ENCODE data around the gene ZSWIM6. TPM values are rescaled to one million over a fixed set of nuclear protein-coding genes. Genes with fewer than 3 reads are reported as not detected.
A peak's percentile ranks its signal among the peaks of the same experiment; 100 is the strongest.

Gene ZSWIM6
- total RNA-seq, 1 experiment from 2014 or later: 12.9 TPM

- BruUV-seq (replicated peaks): no TSS peak
- intact Hi-C loops (cut with micrococcal nuclease; ENCODE audit: unreplicated experiment): loop anchor here (10.0 kb wide), 2 partner anchors 131 to 359 kb away; partner anchors contain the start of gene SMIM15
- H2AFZ ChIP-seq: no peak overlapping the region
- no peak for DNase-seq
- H3K4me3 ChIP-seq: no peak overlapping the region
- H3K4me2 ChIP-seq: no peak overlapping the region
- no peaks in the 10 kb centered on the region for H3F3A ChIP-seq (ENCODE audit: insufficient read depth, low read depth)
- H3K9me2 ChIP-seq (ENCODE audit: insufficient read depth): no peaks in the 10 kb centered on the region
- POLR2A ChIA-PET (ENCODE audit: unreplicated experiment): no interaction called here
- CTCF ChIA-PET: no interaction called here
- H3K9me3 ChIP-seq (ENCODE audit: insufficient read depth, low read depth): no peaks in the 10 kb centered on the region
- H3K4me1 ChIP-seq (replicated peaks; ENCODE audit: insufficient read depth): 0 out of 2 replicates have a peak, but pooled peaks cover 10% of the 10 kb centered on the region
- H4K20me1 ChIP-seq (ENCODE audit: insufficient read depth): no peaks in the 10 kb centered on the region
- H3K27ac ChIP-seq: no peak overlapping the region
- H3K36me3 ChIP-seq (ENCODE audit: low read depth): no peaks in the 10 kb centered on the region
- H3K27me3 ChIP-seq (ENCODE audit: insufficient read depth, low read depth): no peaks in the 10 kb centered on the region
- no peaks in the 10 kb centered on the region for H3K79me2 ChIP-seq (ENCODE audit: low read depth)
- TF ChIP-seq CTCF (conservative IDR thresholded peaks at IDR 0.05): no peak
- no peak for TF ChIP-seq EZH2 (IDR thresholded peaks at IDR 0.05; ENCODE audit: low read depth)
Measured at GRCh38 chr5:61523997-61524396, 191.9 kb downstream of the ZSWIM6 start.

GRCh38 chr5:61525512-61526206, 193.6 kb downstream of the ZSWIM6 start:
- CTCF ChIA-PET: interaction anchor here (0.7 kb wide), 1 partner anchor 95 kb away, joined by 3 read pairs; no protein-coding TSS in a partner anchor
- Histone ChIP-seq H3K4me1 (replicated peaks; ENCODE audit: insufficient read depth) (0 out of 2 replicates have a peak, but pooled peaks cover 10% of the 10 kb centered on the region), H3K27ac (no peak overlapping the region), H4K20me1 (ENCODE audit: insufficient read depth) (no peaks in the 10 kb centered on the region), H3K9me3 (ENCODE audit: insufficient read depth, low read depth) (no peaks in the 10 kb centered on the region), H3K9me2 (ENCODE audit: insufficient read depth) (no peaks in the 10 kb centered on the region), H3K36me3 (ENCODE audit: low read depth) (no peaks in the 10 kb centered on the region), H3K27me3 (ENCODE audit: insufficient read depth, low read depth) (no peaks in the 10 kb centered on the region), H3K4me3 (no peak overlapping the region), H2AFZ (no peak overlapping the region), H3F3A (ENCODE audit: insufficient read depth, low read depth) (no peaks in the 10 kb centered on the region), H3K4me2 (no peak overlapping the region), H3K79me2 (ENCODE audit: low read depth) (no peaks in the 10 kb centered on the region)
- no TSS peak for BruUV-seq (replicated peaks)
- intact Hi-C loops (cut with micrococcal nuclease; ENCODE audit: unreplicated experiment): loop anchor here (10.0 kb wide), 2 partner anchors 129 to 361 kb away; partner anchors contain the start of gene SMIM15
- peak; percentile 57 to 59 for DNase-seq
- no peak for TF ChIP-seq EZH2 (IDR thresholded peaks at IDR 0.05; ENCODE audit: low read depth)
- no peak for TF ChIP-seq CTCF (conservative IDR thresholded peaks at IDR 0.05)
- POLR2A ChIA-PET (ENCODE audit: unreplicated experiment): interaction anchor here (0.5 to 0.6 kb wide), 2 partner anchors 303 to 860 kb away, joined by 4 to 5 read pairs; no protein-coding TSS in a partner anchor

- no peaks in the 10 kb centered on the region for H3K9me3 ChIP-seq (ENCODE audit: insufficient read depth, low read depth)
- no peaks in the 10 kb centered on the region for H3K27me3 ChIP-seq (ENCODE audit: insufficient read depth, low read depth)
- BruUV-seq (replicated peaks): no TSS peak
- no peak overlapping the region for H3K4me3 ChIP-seq
- TF ChIP-seq CTCF (conservative IDR thresholded peaks at IDR 0.05): no peak
- no peak for TF ChIP-seq EZH2 (IDR thresholded peaks at IDR 0.05; ENCODE audit: low read depth)
- intact Hi-C loops (cut with micrococcal nuclease; ENCODE audit: unreplicated experiment): loop anchor here (10.0 kb wide), 2 partner anchors 129 to 361 kb away; partner anchors contain the start of gene SMIM15
- H3F3A ChIP-seq (ENCODE audit: insufficient read depth, low read depth): no peaks in the 10 kb centered on the region
- no peaks in the 10 kb centered on the region for H3K9me2 ChIP-seq (ENCODE audit: insufficient read depth)
- no peaks in the 10 kb centered on the region for H3K36me3 ChIP-seq (ENCODE audit: low read depth)
- H3K27ac ChIP-seq: no peak overlapping the region
- CTCF ChIA-PET: interaction anchor here (0.7 kb wide), 1 partner anchor 95 kb away, joined by 3 read pairs; no protein-coding TSS in a partner anchor
- H3K79me2 ChIP-seq (ENCODE audit: low read depth): no peaks in the 10 kb centered on the region
- H4K20me1 ChIP-seq (ENCODE audit: insufficient read depth): no peaks in the 10 kb centered on the region
- no peak overlapping the region for H3K4me2 ChIP-seq
- H3K4me1 ChIP-seq (replicated peaks; ENCODE audit: insufficient read depth): 0 out of 2 replicates have a peak, but pooled peaks cover 10% of the 10 kb centered on the region
- H2AFZ ChIP-seq: no peak overlapping the region
- POLR2A ChIA-PET (ENCODE audit: unreplicated experiment): interaction anchor here (0.6 kb wide), 1 partner anchor 859 kb away, joined by 5 read pairs; no protein-coding TSS in a partner anchor
- DNase-seq: no peak
Measured at GRCh38 chr5:61526207-61526519, 194.1 kb downstream of the ZSWIM6 start.
